ENCODE measurements around the gene CUL4B.
"Not testable (repeated sequence)": the region's sequence is repeated elsewhere in the genome, so short reads cannot be mapped to it uniquely, and the experiment has no call there.

CUL4B gene

DNA sequence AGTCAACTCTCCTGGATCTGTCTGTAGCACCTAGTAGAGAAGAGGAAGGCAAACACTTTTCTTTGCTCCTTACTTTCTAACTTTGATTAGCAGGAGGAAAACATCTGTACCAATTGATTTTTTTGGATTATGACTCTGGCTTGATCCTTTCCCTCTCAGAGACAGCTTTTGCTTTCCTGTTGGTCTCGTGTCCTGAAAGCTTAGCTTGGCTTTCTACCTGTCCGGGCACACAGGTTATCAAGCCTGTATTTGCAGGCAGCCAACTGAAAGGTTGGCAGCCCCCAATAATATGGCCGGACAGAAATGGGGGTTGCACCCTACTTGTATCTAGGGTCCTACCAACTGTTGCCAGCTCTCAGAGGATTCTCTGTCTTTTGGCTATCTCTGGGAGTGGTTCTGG lies 48.5 kb downstream of the CUL4B start:
- H3K27ac ChIP-seq, result no peak overlapping the region
- DNase-seq, result no peak
- H3K27me3 ChIP-seq (replicated peaks), result no peaks in the 10 kb centered on the region
- no peak for TF ChIP-seq CTCF (IDR thresholded peaks at IDR 0.05; ENCODE audit: low read depth, low read length, missing control alignments)
- no peak overlapping the region for H3K4me3 ChIP-seq (ENCODE audit: low read depth, low read length)
- in situ Hi-C loops (cut with HindIII; ENCODE audit: low pct_ligation_motif_present, low sequenced_read_pairs), result no loop called here
- H3K36me3 ChIP-seq (replicated peaks), result no peaks in the 10 kb centered on the region

- DNase-seq, result no peak
- no peak for TF ChIP-seq CTCF (IDR thresholded peaks at IDR 0.05; ENCODE audit: low read depth, low read length, missing control alignments)
- Histone ChIP-seq H3K27ac (no peak overlapping the region), H3K36me3 (replicated peaks) (no peaks in the 10 kb centered on the region), H3K27me3 (replicated peaks) (no peaks in the 10 kb centered on the region), H3K4me3 (ENCODE audit: low read depth, low read length) (no peak overlapping the region)
- in situ Hi-C loops (cut with HindIII; ENCODE audit: low pct_ligation_motif_present, low sequenced_read_pairs), result no loop called here
Measured at GRCh38 chrX:120504569-120504968, 56.2 kb downstream of the CUL4B start.

DNA sequence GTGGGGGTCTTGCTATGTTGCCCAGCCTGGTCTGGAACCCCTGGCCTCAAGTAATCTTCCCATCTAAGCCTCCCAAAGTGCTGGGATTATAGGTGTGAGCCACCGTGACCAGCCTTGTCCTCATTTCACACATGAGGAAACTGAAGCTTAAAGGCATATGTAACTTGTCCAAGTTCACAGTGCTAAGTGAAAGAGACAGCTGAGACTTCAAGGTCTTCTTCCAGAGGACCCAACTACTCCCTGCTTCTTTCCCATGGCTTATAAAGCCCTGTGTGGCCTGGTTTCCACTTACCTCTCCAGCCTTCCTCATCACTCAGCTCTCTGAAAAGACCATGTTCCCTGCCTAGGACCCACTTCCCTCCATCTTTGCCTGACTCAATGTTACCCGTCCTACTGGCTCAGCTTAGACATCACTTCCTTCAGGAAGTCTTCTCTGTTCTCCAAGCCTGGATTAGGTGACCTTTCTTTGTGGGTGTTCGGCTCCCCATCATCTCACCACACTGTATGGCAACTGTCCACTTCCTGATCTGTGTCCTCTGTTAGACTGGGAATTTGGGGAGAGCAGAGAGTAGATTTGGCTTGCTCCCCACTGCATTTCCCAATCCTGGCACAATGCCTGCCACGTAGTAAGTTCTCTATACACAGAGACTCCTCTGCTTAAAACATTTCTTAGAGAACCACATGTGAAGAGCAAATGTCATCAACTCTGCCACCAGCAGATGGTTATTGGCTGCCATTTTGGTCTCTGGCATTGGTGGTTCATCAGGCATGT lies 61.3 kb downstream of the CUL4B start:
- Histone ChIP-seq H3K27me3 (replicated peaks) (no peaks in the 10 kb centered on the region), H3K27ac (no peak overlapping the region), H3K4me3 (ENCODE audit: low read depth, low read length) (no peak overlapping the region), H3K36me3 (replicated peaks) (no peaks in the 10 kb centered on the region)
- in situ Hi-C loops (cut with HindIII; ENCODE audit: low pct_ligation_motif_present, low sequenced_read_pairs), result no loop called here
- no peak for DNase-seq
- no peak for TF ChIP-seq CTCF (IDR thresholded peaks at IDR 0.05; ENCODE audit: low read depth, low read length, missing control alignments)

DNA sequence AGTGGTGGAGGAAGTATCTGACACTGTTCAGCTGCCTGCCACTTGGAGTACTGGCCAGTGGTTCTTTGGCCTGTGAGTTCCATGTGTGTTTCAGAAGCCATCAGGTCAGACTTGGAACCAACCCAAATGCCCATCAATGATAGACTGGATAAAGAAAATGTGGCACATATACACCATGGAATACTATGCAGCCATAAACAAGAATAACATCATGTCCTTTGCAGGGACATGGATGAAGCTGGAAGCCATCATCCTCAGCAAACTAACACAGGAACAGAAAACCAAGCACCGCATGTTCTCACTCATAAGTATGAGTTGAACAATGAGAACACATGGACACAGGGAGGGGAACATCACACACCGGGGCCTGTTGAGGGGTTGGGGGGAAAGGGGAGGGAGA lies 70.6 kb downstream of the CUL4B start:
- H3K4me3 ChIP-seq (ENCODE audit: low read depth, low read length); H3K36me3 ChIP-seq (replicated peaks); H3K27ac ChIP-seq; DNase-seq; H3K27me3 ChIP-seq (replicated peaks); in situ Hi-C loops (cut with HindIII; ENCODE audit: low pct_ligation_motif_present, low sequenced_read_pairs): not testable (repeated sequence)

DNA sequence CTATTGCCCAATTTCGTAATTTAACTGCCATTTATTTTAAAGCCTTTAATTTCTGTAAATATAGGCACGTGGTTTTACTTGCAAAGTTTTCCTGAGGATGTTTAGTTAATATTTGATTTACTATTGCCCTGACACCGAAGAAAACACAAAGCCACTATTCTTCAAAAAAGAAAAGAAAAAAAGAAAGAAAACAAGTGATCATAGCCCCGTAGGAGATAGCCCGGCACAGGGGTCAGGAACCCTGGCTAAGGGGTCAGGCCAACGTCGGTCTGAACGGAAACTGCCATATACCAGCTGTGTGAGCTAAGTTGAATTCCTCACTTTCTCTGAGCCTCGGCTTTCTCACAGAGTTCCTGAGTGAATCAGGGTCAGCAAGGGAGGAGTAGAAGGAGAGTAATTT lies 74.0 kb downstream of the CUL4B start:
- TF ChIP-seq CTCF (IDR thresholded peaks at IDR 0.05; ENCODE audit: low read depth, low read length, missing control alignments), result no peak
- H3K27ac ChIP-seq, result no peak overlapping the region
- no peaks in the 10 kb centered on the region for H3K36me3 ChIP-seq (replicated peaks)
- H3K4me3 ChIP-seq (ENCODE audit: low read depth, low read length), result no peak overlapping the region
- no peaks in the 10 kb centered on the region for H3K27me3 ChIP-seq (replicated peaks)
- DNase-seq, result no peak
- in situ Hi-C loops (cut with HindIII; ENCODE audit: low pct_ligation_motif_present, low sequenced_read_pairs), result no loop called here

GRCh38 chrX:120485638-120486520 lies 74.9 kb downstream of the CUL4B start:
- no peaks in the 10 kb centered on the region for H3K36me3 ChIP-seq (replicated peaks)
- peak overlapping the region; percentile 45 for H3K27ac ChIP-seq
- no peaks in the 10 kb centered on the region for H3K27me3 ChIP-seq (replicated peaks)
- TF ChIP-seq CTCF (IDR thresholded peaks at IDR 0.05; ENCODE audit: low read depth, low read length, missing control alignments), result peak; percentile 64
- peak; percentile 73 for DNase-seq
- in situ Hi-C loops (cut with HindIII; ENCODE audit: low pct_ligation_motif_present, low sequenced_read_pairs), result no loop called here
- peak overlapping the region; percentile 56 for H3K4me3 ChIP-seq (ENCODE audit: low read depth, low read length)
